PFSK-1 (cell line): ENCODE results near the gene GTPBP1.

Experiments
- POLR2AphosphoS5 ChIP-seq: IDR thresholded peaks from 2 replicates; pipeline ENCODE4 v1.6.1; 2012; ENCODE audit warnings: low read depth, mild to moderate bottlenecking, control low read depth, low read length, moderate library complexity
- REST ChIP-seq, 2 experiments: IDR thresholded peaks; 2 replicates each; pipeline versions ENCODE4 v1.6.1 to v1.8.0; 2011 to 2012; ENCODE audit warnings: low read depth in 2 of 2, low read length in 2 of 2, control low read depth in 1 of 2, inconsistent platforms in 1 of 2, mild to moderate bottlenecking in 1 of 2, moderate library complexity in 1 of 2; ENCODE audit not compliant: insufficient read depth in 1 of 2
- TAF1 ChIP-seq: IDR thresholded peaks from 2 replicates; pipeline ENCODE4 v1.6.1; 2012; ENCODE audit warnings: low read length, control low read depth, borderline replicate concordance; ENCODE audit not compliant: insufficient read depth

- TF ChIP-seq REST (IDR thresholded peaks at IDR 0.05; ENCODE audit: insufficient read depth in 1 of 2, low read depth in 2 of 2, low read length in 2 of 2) (no peak), TAF1 (no peak), POLR2AphosphoS5 (no peak)
Observed at GRCh38 chr22:38725900-38726655, 20.3 kb downstream of the GTPBP1 start.
